IMR-90 (cell line): Measurements from ENCODE around the gene C7. TPM values are rescaled to one million over a fixed set of nuclear protein-coding genes. Genes with fewer than 3 reads are reported as not detected.

Experiments
- ATAC-seq: fragments of 200-7000 bp; cut with Tn5 transposase; 2 replicates; pipeline ENCODE4 v1.9.1; 2020; ENCODE audit warnings: low read depth, mild to moderate bottlenecking, moderate library complexity
- BruUV-seq: library from RNA; stranded (reverse); fragments of 400-500 nt; replicated peaks from 2 replicates; lab custom pipeline; 2021; lab: Mats Ljungman, UMichigan
- CTCF ChIA-PET: fragments of 300-600 bp; formaldehyde crosslinking; extraction: SDS; loops from one replicate; lab custom pipeline; 2021; ENCODE audit warnings: antibody characterized with exemption; lab: Yijun Ruan, JAX
- POLR2A ChIA-PET: fragments of 300-600 bp; sonication (Branson Sonifier 250); formaldehyde crosslinking; loops from one replicate; lab custom pipeline; 2022; ENCODE audit warnings: antibody characterized with exemption; ENCODE audit not compliant: unreplicated experiment; lab: Charles Lee
- DNase-seq: peaks from one replicate; pipeline ENCODE4 v3.0.0; 2013
- H2AFZ ChIP-seq: replicated peaks from 2 replicates; pipeline ENCODE3; 2013; ENCODE audit warnings: low read length, mild to moderate bottlenecking; ENCODE audit not compliant: poor library complexity
- H2AK5ac ChIP-seq: 2 replicates; pipeline ENCODE4 v1.6.1; 2013; ENCODE audit warnings: low read depth, low read length, inconsistent platforms
- H2AK9ac ChIP-seq: replicated peaks from 2 replicates; pipeline ENCODE3; 2013; ENCODE audit warnings: mild to moderate bottlenecking, low read depth, low read length, moderate library complexity; ENCODE audit not compliant: poor library complexity
- H2BK120ac ChIP-seq: 2 replicates; pipeline ENCODE4 v1.6.1; 2013; ENCODE audit warnings: low read depth, low read length, inconsistent platforms
- H2BK15ac ChIP-seq: 3 replicates; pipeline ENCODE4 v1.6.1; 2013; ENCODE audit warnings: low read depth, low read length, inconsistent platforms
- H2BK20ac ChIP-seq: 2 replicates; pipeline ENCODE4 v1.6.1; 2013; ENCODE audit warnings: low read depth, mild to moderate bottlenecking, inconsistent platforms, low read length, moderate library complexity
- H2BK5ac ChIP-seq: 2 replicates; pipeline ENCODE4 v1.6.1; 2013; ENCODE audit warnings: mild to moderate bottlenecking, low read depth, low read length, inconsistent platforms; ENCODE audit not compliant: poor library complexity, severe bottlenecking
- H3K14ac ChIP-seq: replicated peaks from 2 replicates; pipeline ENCODE4 v1.6.1; 2013; ENCODE audit warnings: low read depth, low read length, inconsistent platforms
- H3K18ac ChIP-seq: 2 replicates; pipeline ENCODE4 v1.6.1; 2013; ENCODE audit warnings: low read depth, low read length, control low read depth
- H3K23ac ChIP-seq: 2 replicates; pipeline ENCODE4 v1.6.1; 2013; ENCODE audit warnings: low read depth, low read length, inconsistent platforms
- H3K27ac ChIP-seq: 2 replicates; pipeline ENCODE4 v1.5.1; 2013; ENCODE audit warnings: mild to moderate bottlenecking, control low read depth, low read length; ENCODE audit not compliant: insufficient read depth
- H3K27me3 ChIP-seq: 2 replicates; pipeline ENCODE4 v1.6.1; 2013; ENCODE audit warnings: low read length; ENCODE audit not compliant: control insufficient read depth, insufficient read depth
- H3K36me3 ChIP-seq: 2 replicates; pipeline ENCODE4 v1.6.1; 2013; ENCODE audit warnings: low read length, mixed read lengths; ENCODE audit not compliant: control insufficient read depth, insufficient read depth
- H3K4ac ChIP-seq: 2 replicates; pipeline ENCODE4 v1.6.1; 2013; ENCODE audit warnings: low read depth, low read length, inconsistent platforms
- H3K4me1 ChIP-seq: 2 replicates; pipeline ENCODE4 v1.6.1; 2013; ENCODE audit warnings: low read length, mixed read lengths; ENCODE audit not compliant: control insufficient read depth, insufficient read depth
- H3K4me2 ChIP-seq: 2 replicates; pipeline ENCODE4 v1.6.1; 2013; ENCODE audit warnings: low read depth, mild to moderate bottlenecking, control low read depth, low read length, moderate library complexity
- H3K4me3 ChIP-seq: 2 replicates; pipeline ENCODE4 v1.5.1; 2013; ENCODE audit warnings: low read depth, mild to moderate bottlenecking, control low read depth, low read length, moderate library complexity; ENCODE audit not compliant: insufficient read depth
- H3K56ac ChIP-seq: 2 replicates; pipeline ENCODE4 v1.6.1; 2013; ENCODE audit warnings: low read length, inconsistent platforms; ENCODE audit not compliant: insufficient read depth; ENCODE audit errors: extremely low read depth
- H3K79me1 ChIP-seq, 2 experiments: 2 replicates each; pipeline ENCODE4 v1.6.1; 2013; ENCODE audit warnings: low read length in 2 of 2, inconsistent platforms in 1 of 2, low read depth in 1 of 2
- H3K9ac ChIP-seq: 2 replicates; pipeline ENCODE4 v1.6.1; 2013; ENCODE audit warnings: low read depth, low read length, control low read depth
- H3K9me1 ChIP-seq: 2 replicates; pipeline ENCODE4 v1.6.1; 2013; ENCODE audit warnings: low read length, inconsistent platforms; ENCODE audit not compliant: insufficient read depth
- H3K9me3 ChIP-seq: 2 replicates; pipeline ENCODE4 v1.6.1; 2013; ENCODE audit warnings: low read length; ENCODE audit not compliant: control insufficient read depth, insufficient read depth
- H4K20me1 ChIP-seq: 2 replicates; pipeline ENCODE4 v1.6.1; 2013; ENCODE audit warnings: low read length, inconsistent platforms; ENCODE audit not compliant: insufficient read depth
- H4K5ac ChIP-seq: 2 replicates; pipeline ENCODE4 v1.6.1; 2013; ENCODE audit warnings: mild to moderate bottlenecking, low read depth, low read length, control low read depth
- H4K8ac ChIP-seq, 2 experiments: 2 replicates each; pipeline ENCODE4 v1.6.1; 2013; ENCODE audit warnings: low read depth in 2 of 2, low read length in 2 of 2, control low read depth in 1 of 2, inconsistent platforms in 1 of 2
- H4K91ac ChIP-seq: 2 replicates; pipeline ENCODE4 v1.6.1; 2013; ENCODE audit warnings: low read depth, low read length, inconsistent platforms; ENCODE audit not compliant: insufficient read depth
- BHLHE40 ChIP-seq: fragments of 150-350 bp; IDR thresholded peaks from 2 replicates; pipeline ENCODE4 v1.6.1; 2016; ENCODE audit warnings: mild to moderate bottlenecking, low read depth, low read length
- CHD1 ChIP-seq: IDR thresholded peaks from 2 replicates; pipeline ENCODE4 v1.6.1; 2012; ENCODE audit warnings: low read depth, low read length, improper control_type of control experiment
- MAFK ChIP-seq: IDR thresholded peaks from 2 replicates; pipeline ENCODE4 v1.6.1; 2012; ENCODE audit warnings: low read depth, low read length, improper control_type of control experiment
- MAZ ChIP-seq: IDR thresholded peaks from 2 replicates; pipeline ENCODE4 v1.6.1; 2012; ENCODE audit warnings: low read depth, mild to moderate bottlenecking, low read length, improper control_type of control experiment, moderate library complexity, borderline replicate concordance
- NFE2L2 ChIP-seq: fragments of 150-350 bp; IDR thresholded peaks from 2 replicates; pipeline ENCODE4 v1.6.1; 2016; ENCODE audit warnings: low read depth, mild to moderate bottlenecking, low read length
- POLR2A ChIP-seq: IDR thresholded peaks from 2 replicates; pipeline ENCODE4 v1.6.1; 2012; ENCODE audit warnings: mild to moderate bottlenecking, low read depth, low read length
- RCOR1 ChIP-seq: IDR thresholded peaks from 2 replicates; pipeline ENCODE4 v1.6.1; 2012; ENCODE audit warnings: mild to moderate bottlenecking, low read length, improper control_type of control experiment; ENCODE audit not compliant: insufficient replicate concordance
- SMC3 ChIP-seq: fragments of 150-350 bp; IDR thresholded peaks from 2 replicates; pipeline ENCODE4 v1.6.1; 2016; ENCODE audit warnings: low read depth, mild to moderate bottlenecking, antibody characterized with exemption, low read length, moderate library complexity
- USF2 ChIP-seq: fragments of 150-350 bp; IDR thresholded peaks from 2 replicates; pipeline ENCODE4 v1.6.1; 2017; ENCODE audit warnings: mild to moderate bottlenecking, antibody characterized with exemption, low read length, low read depth
- WGBS, 2 experiments: methylation state at CpG; one replicate each; pipeline versions ENCODE4 v1.1.5 to v1.1.7; 2013; ENCODE audit warnings: missing lambda C conversion rate in 2 of 2; ENCODE audit not compliant: insufficient read length in 1 of 2; ENCODE audit errors: extremely low coverage in 2 of 2; 5-methylcytosine and 5-hydroxymethylcytosine counted together
- dilution Hi-C: fragments of 300-500 bp; cut with HindIII; formaldehyde crosslinking; loops from one replicate; pipeline ENCODE4 v1.14.3; 2018; ENCODE audit warnings: low sequenced_read_pairs; ENCODE audit not compliant: unreplicated experiment
- in situ Hi-C: fragments of 300-500 bp; cut with MboI; formaldehyde crosslinking; loops from 3 replicates; pipeline ENCODE4 v1.14.3; 2019; ENCODE audit warnings: low sequenced_read_pairs, inconsistent platforms, mixed read lengths
- intact Hi-C: fragments of 100-400 bp; cut with micrococcal nuclease; formaldehyde crosslinking; loops from 2 replicates; pipeline ENCODE4 v1.10.0; 2022
- polyA plus RNA-seq, 3 experiments: library from polyadenylated mRNA; depleted of rRNA; stranded (reverse); fragments of >200 nt; gene quantifications; 2 replicates each; pipeline ENCODE4 v1.2.3, GENCODE V29; 2012; ENCODE audit warnings: low replicate concordance in 1 of 3
- total RNA-seq: library from RNA; depleted of rRNA; stranded (reverse); fragments of >200 nt; gene quantifications from 2 replicates; pipeline ENCODE4 v1.2.3, GENCODE V29; 2012
- TF ChIP-seq, protein P1 (sequence below): conservative IDR thresholded peaks from 2 replicates; pipeline ENCODE4 v1.5.1; 2012; ENCODE audit warnings: mild to moderate bottlenecking, low read depth, low read length, improper control_type of control experiment

C7 gene
- total and polyA plus RNA-seq, 2 of the 4 experiments (the other 2 are of a cell fraction): 0.54 to 1.8 TPM

- no peak for TF ChIP-seq RCOR1
These were observed 86.7 kb downstream of the C7 start (continued) for GRCh38 chr5:40995801-40996586.

- BruUV-seq: no TSS peak
- Histone ChIP-seq H2AK5ac (no peak overlapping the region), H3K9me3 (no peaks in the 10 kb centered on the region), H3K9ac (no peak overlapping the region), H3K27ac (no peak overlapping the region), H3K79me1 (no peaks in the 10 kb centered on the region), H4K5ac (no peak overlapping the region), H4K91ac (no peak overlapping the region), H2BK15ac (peak overlapping the region; percentile 35; the same call in 1 of the 3 replicates), H3K4me1 (no peaks in the 10 kb centered on the region), H3K9me1 (no peaks in the 10 kb centered on the region; the same call in 1 of the 2 replicates), H3K4me2 (no peak overlapping the region), H3K18ac (no peak overlapping the region), H4K20me1 (no peaks in the 10 kb centered on the region), H3K4me3 (no peak overlapping the region), H2BK120ac (no peak overlapping the region), H2BK5ac (no peak overlapping the region), H3K27me3 (no peaks in the 10 kb centered on the region), H2AK9ac (no peak overlapping the region), H3K23ac (no peak overlapping the region), H2AFZ (no peak overlapping the region), H4K8ac (no peak overlapping the region), H3K4ac (no peak overlapping the region), H3K36me3 (no peaks in the 10 kb centered on the region), H3K14ac (no peak overlapping the region), H2BK20ac (peak overlapping the region; percentile 23; the same call in 1 of the 2 replicates), H3K56ac (no peak overlapping the region)
- WGBS, 2 experiments: no CpG with 5 or more reads among the region's 1 CpG
- in situ Hi-C loops (no loop called here), intact Hi-C loops (no loop called here), dilution Hi-C loops (no loop called here)
- POLR2A ChIA-PET: no interaction called here
- CTCF ChIA-PET: no interaction called here
- no peak for ATAC-seq
- DNase-seq: no peak
- TF ChIP-seq USF2: no peak
- TF ChIP-seq CHD1: no peak
- TF ChIP-seq, protein P1, sequence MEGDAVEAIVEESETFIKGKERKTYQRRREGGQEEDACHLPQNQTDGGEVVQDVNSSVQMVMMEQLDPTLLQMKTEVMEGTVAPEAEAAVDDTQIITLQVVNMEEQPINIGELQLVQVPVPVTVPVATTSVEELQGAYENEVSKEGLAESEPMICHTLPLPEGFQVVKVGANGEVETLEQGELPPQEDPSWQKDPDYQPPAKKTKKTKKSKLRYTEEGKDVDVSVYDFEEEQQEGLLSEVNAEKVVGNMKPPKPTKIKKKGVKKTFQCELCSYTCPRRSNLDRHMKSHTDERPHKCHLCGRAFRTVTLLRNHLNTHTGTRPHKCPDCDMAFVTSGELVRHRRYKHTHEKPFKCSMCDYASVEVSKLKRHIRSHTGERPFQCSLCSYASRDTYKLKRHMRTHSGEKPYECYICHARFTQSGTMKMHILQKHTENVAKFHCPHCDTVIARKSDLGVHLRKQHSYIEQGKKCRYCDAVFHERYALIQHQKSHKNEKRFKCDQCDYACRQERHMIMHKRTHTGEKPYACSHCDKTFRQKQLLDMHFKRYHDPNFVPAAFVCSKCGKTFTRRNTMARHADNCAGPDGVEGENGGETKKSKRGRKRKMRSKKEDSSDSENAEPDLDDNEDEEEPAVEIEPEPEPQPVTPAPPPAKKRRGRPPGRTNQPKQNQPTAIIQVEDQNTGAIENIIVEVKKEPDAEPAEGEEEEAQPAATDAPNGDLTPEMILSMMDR: no peak
- TF ChIP-seq NFE2L2: no peak
- no peak for TF ChIP-seq SMC3
- TF ChIP-seq MAZ: no peak
- no peak for TF ChIP-seq POLR2A
- no peak for TF ChIP-seq BHLHE40
- TF ChIP-seq MAFK: no peak
These were observed 89.8 kb downstream of the C7 start for GRCh38 chr5:40999142-40999541.
